Ovary (tissue), 3 donors: ENCODE results near the gene HS6ST3.

Source experiments
- CTCF ChIP-seq, 3 donors: fragments of 450-650 bp in 2 of 3; fragments of 200-600 bp in 1 of 3; IDR thresholded peaks; one replicate each; pipeline versions ENCODE4 v1.5.1 to v1.8.0; 2016 to 2022; ENCODE audit warnings: antibody characterized with exemption in 3 of 3, mild to moderate bottlenecking in 1 of 3
- POLR2A ChIP-seq: fragments of 450-650 bp; IDR thresholded peaks from one replicate; pipeline ENCODE4 v1.6.1; 2017; ENCODE audit warnings: antibody characterized with exemption, mild to moderate bottlenecking, moderate library complexity
- donor health status: DM: no; HTN: no; CAD: no.

DNA sequence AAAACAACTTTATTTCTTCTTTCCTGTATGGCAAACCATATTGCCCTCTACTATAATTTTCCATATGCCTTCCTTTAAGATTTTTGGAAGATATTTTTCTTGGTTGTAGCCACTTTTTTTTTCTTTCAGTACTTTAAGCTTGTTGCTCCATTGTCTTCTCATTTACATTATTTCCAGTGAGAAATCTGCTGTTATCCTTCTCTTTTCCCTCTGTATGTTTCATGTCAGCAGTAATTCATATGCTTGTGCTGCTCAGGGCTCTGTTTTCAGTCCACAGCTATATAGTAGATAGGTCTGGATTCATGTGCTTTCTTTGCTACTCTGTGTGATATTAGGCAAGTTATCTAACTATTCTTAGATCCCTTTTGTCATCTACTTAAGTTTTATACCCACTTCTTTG lies 636.7 kb downstream of the HS6ST3 start:
- TF ChIP-seq POLR2A (no peak), CTCF (IDR thresholded peaks at IDR 0.05) (no peak)
